Measurements from ENCODE around the gene RAB9A. TPM values are rescaled to one million over a fixed set of nuclear protein-coding genes. Genes with fewer than 3 reads are reported as not detected.

Gene RAB9A
- total RNA-seq, 1 experiment from 2014 or later = 29.5 TPM

DNA sequence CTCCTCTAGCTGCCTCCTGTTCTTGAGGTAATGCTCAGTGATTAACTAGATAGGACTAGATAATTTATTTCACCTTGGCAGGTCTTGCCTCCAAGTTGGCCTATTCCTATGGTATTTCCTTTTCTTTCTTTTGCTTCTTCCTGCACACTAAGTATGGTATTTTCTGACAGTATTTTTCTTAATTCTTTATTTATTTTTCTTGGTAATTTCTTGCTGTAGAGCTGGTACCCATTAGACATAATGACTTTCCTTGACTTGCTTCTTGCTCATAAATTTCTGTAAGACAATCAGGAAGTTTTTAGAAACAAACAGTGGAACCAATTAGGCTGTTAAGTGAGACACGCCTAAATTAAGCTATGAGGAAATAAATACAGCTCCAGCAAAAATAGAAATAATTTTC lies 9.5 kb downstream of the RAB9A start:
- no peak overlapping the region for H2AFZ ChIP-seq (ENCODE audit: low read length)
- DNase-seq (no peak), ATAC-seq (no peak)
- no peak overlapping the region for H3K9ac ChIP-seq (ENCODE audit: low read length)
- H4K20me1 ChIP-seq (ENCODE audit: low read length) = peaks cover 14% of the 10 kb centered on the region; the same call in 1 of the 2 replicates
- H3K27ac ChIP-seq (ENCODE audit: low read length) = no peak overlapping the region
- H3K79me2 ChIP-seq (ENCODE audit: low read length) = peaks cover 82% of the 10 kb centered on the region
- TF ChIP-seq EZH2phosphoT487 (IDR thresholded peaks at IDR 0.05; ENCODE audit: borderline replicate concordance, low read length) (no peak), CTCF (conservative IDR thresholded peaks at IDR 0.05; ENCODE audit: low read depth, low read length) (no peak), EZH2 (IDR thresholded peaks at IDR 0.05; ENCODE audit: low read length, unreplicated experiment) (no peak)
- H3K36me3 ChIP-seq (ENCODE audit: low read depth, low read length) = no peaks in the 10 kb centered on the region
- intact Hi-C loops (cut with micrococcal nuclease) = no loop called here
- H3K9me2 ChIP-seq (replicated peaks; ENCODE audit: low read length) = no peaks in the 10 kb centered on the region
- no TSS peak for BruUV-seq (replicated peaks)
- H3K27me3 ChIP-seq (ENCODE audit: low read length) = no peaks in the 10 kb centered on the region
- H3F3A ChIP-seq (ENCODE audit: low read length, unreplicated experiment) = no peaks in the 10 kb centered on the region
- CTCF ChIA-PET = no interaction called here
- H3K9me3 ChIP-seq (ENCODE audit: low read length) = no peaks in the 10 kb centered on the region
- no peak overlapping the region for H3K4me2 ChIP-seq (ENCODE audit: low read length)
- POLR2A ChIA-PET (ENCODE audit: unreplicated experiment) = interaction anchor here (0.6 kb wide), 1 partner anchor 37 kb away, joined by 4 read pairs; no protein-coding TSS in a partner anchor
- H3K4me3 ChIP-seq (ENCODE audit: low read length) = no peak overlapping the region
- H3K4me1 ChIP-seq (ENCODE audit: insufficient read depth, low read length) = no peaks in the 10 kb centered on the region

GRCh38 chrX:13699183-13699826 lies 10.4 kb downstream of the RAB9A start:
- peaks cover 12% of the 10 kb centered on the region; the same call in 1 of the 2 replicates for H4K20me1 ChIP-seq (ENCODE audit: low read length)
- peaks cover 78% of the 10 kb centered on the region for H3K79me2 ChIP-seq (ENCODE audit: low read length)
- POLR2A ChIA-PET (ENCODE audit: unreplicated experiment) = no interaction called here
- DNase-seq = no peak
- no peaks in the 10 kb centered on the region for H3K27me3 ChIP-seq (ENCODE audit: low read length)
- no peak overlapping the region for H3K4me2 ChIP-seq (ENCODE audit: low read length)
- H3K27ac ChIP-seq (ENCODE audit: low read length) = no peak overlapping the region
- no peaks in the 10 kb centered on the region for H3K36me3 ChIP-seq (ENCODE audit: low read depth, low read length)
- H3F3A ChIP-seq (ENCODE audit: low read length, unreplicated experiment) = no peaks in the 10 kb centered on the region
- no peak overlapping the region for H3K9ac ChIP-seq (ENCODE audit: low read length)
- no TSS peak for BruUV-seq (replicated peaks)
- H3K4me1 ChIP-seq (ENCODE audit: insufficient read depth, low read length) = peaks cover 7% of the 10 kb centered on the region
- H3K4me3 ChIP-seq (ENCODE audit: low read length) = no peak overlapping the region
- TF ChIP-seq CTCF (conservative IDR thresholded peaks at IDR 0.05; ENCODE audit: low read depth, low read length) (no peak), EZH2phosphoT487 (IDR thresholded peaks at IDR 0.05; ENCODE audit: borderline replicate concordance, low read length) (no peak), EZH2 (IDR thresholded peaks at IDR 0.05; ENCODE audit: low read length, unreplicated experiment) (no peak)
- no peaks in the 10 kb centered on the region for H3K9me2 ChIP-seq (replicated peaks; ENCODE audit: low read length)
- intact Hi-C loops (cut with micrococcal nuclease) = no loop called here
- ATAC-seq = no peak
- no peaks in the 10 kb centered on the region for H3K9me3 ChIP-seq (ENCODE audit: low read length)
- no peak overlapping the region for H2AFZ ChIP-seq (ENCODE audit: low read length)
- CTCF ChIA-PET = no interaction called here

- intact Hi-C loops (cut with micrococcal nuclease) = no loop called here
- Histone ChIP-seq H3K9ac (ENCODE audit: low read length) (no peak overlapping the region), H3K9me3 (ENCODE audit: low read length) (no peaks in the 10 kb centered on the region), H4K20me1 (ENCODE audit: low read length) (0 out of 2 replicates have a peak, but pooled peaks cover 4% of the 10 kb centered on the region), H3K36me3 (ENCODE audit: low read depth, low read length) (no peaks in the 10 kb centered on the region), H3K4me1 (ENCODE audit: insufficient read depth, low read length) (peaks cover 8% of the 10 kb centered on the region), H3K4me3 (ENCODE audit: low read length) (no peak overlapping the region), H3F3A (ENCODE audit: low read length, unreplicated experiment) (no peaks in the 10 kb centered on the region), H3K4me2 (ENCODE audit: low read length) (no peak overlapping the region), H3K27ac (ENCODE audit: low read length) (no peak overlapping the region), H3K79me2 (ENCODE audit: low read length) (peaks cover 72% of the 10 kb centered on the region), H2AFZ (ENCODE audit: low read length) (no peak overlapping the region), H3K9me2 (replicated peaks; ENCODE audit: low read length) (no peaks in the 10 kb centered on the region), H3K27me3 (ENCODE audit: low read length) (no peaks in the 10 kb centered on the region)
- DNase-seq (no peak), ATAC-seq (no peak)
- CTCF ChIA-PET = no interaction called here
- TF ChIP-seq CTCF (conservative IDR thresholded peaks at IDR 0.05; ENCODE audit: low read depth, low read length) (no peak), EZH2 (IDR thresholded peaks at IDR 0.05; ENCODE audit: low read length, unreplicated experiment) (no peak), EZH2phosphoT487 (IDR thresholded peaks at IDR 0.05; ENCODE audit: borderline replicate concordance, low read length) (no peak)
- POLR2A ChIA-PET (ENCODE audit: unreplicated experiment) = no interaction called here
- no TSS peak for BruUV-seq (replicated peaks)
Observed at GRCh38 chrX:13700380-13700779, 11.5 kb downstream of the RAB9A start.

All from PC-3 (cell line).